GM12873 (cell line): ENCODE data around the gene RNF222.

ENCODE experiments used
- TF ChIP-seq, protein P1 (sequence below): IDR thresholded peaks from 2 replicates; pipeline ENCODE4 v1.5.1; 2012; ENCODE audit warnings: low read depth, mild to moderate bottlenecking, moderate library complexity, low read length, control low read depth; ENCODE audit not compliant: insufficient read depth; ENCODE audit errors: missing control alignments

RNF222 gene

GRCh38 chr17:8353736-8354135 lies 43.9 kb downstream of the RNF222 start:
- TF ChIP-seq, protein P1, sequence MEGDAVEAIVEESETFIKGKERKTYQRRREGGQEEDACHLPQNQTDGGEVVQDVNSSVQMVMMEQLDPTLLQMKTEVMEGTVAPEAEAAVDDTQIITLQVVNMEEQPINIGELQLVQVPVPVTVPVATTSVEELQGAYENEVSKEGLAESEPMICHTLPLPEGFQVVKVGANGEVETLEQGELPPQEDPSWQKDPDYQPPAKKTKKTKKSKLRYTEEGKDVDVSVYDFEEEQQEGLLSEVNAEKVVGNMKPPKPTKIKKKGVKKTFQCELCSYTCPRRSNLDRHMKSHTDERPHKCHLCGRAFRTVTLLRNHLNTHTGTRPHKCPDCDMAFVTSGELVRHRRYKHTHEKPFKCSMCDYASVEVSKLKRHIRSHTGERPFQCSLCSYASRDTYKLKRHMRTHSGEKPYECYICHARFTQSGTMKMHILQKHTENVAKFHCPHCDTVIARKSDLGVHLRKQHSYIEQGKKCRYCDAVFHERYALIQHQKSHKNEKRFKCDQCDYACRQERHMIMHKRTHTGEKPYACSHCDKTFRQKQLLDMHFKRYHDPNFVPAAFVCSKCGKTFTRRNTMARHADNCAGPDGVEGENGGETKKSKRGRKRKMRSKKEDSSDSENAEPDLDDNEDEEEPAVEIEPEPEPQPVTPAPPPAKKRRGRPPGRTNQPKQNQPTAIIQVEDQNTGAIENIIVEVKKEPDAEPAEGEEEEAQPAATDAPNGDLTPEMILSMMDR = no peak

DNA sequence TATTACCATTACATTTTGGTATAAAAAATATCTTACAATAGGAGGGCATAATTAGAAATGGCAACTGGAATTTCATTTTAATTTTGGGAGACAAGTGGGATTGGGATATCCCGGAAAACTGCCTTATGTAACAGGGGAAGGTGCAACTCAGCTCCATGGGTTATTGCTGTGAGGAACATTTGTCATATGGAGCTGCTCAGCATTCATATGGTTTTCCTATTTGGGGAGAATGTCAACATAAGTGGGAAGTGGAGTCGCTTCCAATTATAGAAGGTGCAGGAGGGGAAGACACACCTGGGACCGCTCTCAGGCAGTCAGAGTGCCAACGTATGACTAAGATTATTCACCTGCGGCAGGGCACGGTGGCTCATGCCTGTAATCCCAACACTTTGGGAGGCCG lies 47.3 kb downstream of the RNF222 start:
- TF ChIP-seq, protein P1 = no peak

- TF ChIP-seq, protein P1 = no peak
These were observed 51.5 kb downstream of the RNF222 start for GRCh38 chr17:8345951-8346665.

DNA sequence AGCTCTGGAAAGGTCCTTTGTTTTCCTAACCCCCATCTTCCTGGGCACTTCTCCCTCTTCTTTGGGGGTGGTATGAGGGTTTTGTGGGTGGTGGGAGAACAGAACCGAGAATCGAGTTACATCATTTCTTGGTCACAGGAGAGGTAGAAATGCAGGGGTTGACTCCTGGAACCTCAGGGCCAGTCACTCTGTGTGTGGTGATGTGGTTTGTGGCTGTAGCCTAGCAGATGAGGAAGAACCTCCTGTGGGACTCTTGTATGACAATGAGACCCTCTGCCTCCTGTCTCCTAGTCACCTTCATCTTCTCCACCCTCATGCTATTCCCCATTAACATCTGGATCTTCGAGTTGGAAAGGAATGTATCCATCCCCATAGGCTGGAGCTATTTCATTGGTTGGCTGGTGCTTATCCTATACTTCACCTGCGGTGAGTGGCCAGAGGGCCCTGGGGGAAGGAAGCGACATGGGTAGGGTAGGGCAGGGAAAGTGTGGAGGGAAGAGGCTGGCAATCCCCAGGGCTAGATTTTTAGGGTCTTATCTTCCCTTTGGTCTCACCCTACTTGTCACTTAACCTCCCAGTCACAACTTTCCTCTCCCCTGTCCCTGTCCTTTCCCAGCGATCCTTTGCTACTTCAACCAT lies 52.5 kb downstream of the RNF222 start:
- TF ChIP-seq, protein P1 = no peak

DNA sequence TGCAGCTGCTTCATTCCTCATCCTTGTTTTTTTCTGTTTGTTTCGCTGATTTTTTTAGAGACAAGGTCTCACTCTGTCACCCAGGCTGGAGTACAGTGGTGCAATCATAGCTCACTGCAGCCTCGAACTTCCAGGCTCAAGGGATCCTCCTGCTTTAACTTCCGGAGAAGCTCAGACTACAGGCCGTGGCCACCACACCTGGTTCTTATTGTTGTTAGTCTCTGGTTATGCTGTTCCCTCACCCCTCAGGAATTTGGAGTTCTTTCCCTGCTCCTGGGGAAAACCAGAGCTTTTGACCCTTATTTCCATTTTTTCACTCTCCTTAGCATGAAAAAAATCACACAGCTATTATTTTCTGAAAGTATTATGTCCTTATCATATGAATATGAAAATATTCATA lies 56.2 kb downstream of the RNF222 start:
- TF ChIP-seq, protein P1 = no peak
